ENCODE measurements around the gene MACROD2.

MACROD2 gene

GRCh38 chr20:14765370-14765701, 770.0 kb downstream of the MACROD2 start:
- H3K4me3 ChIP-seq (ENCODE audit: low read depth, low read length): no peak overlapping the region
- TF ChIP-seq, protein P1, sequence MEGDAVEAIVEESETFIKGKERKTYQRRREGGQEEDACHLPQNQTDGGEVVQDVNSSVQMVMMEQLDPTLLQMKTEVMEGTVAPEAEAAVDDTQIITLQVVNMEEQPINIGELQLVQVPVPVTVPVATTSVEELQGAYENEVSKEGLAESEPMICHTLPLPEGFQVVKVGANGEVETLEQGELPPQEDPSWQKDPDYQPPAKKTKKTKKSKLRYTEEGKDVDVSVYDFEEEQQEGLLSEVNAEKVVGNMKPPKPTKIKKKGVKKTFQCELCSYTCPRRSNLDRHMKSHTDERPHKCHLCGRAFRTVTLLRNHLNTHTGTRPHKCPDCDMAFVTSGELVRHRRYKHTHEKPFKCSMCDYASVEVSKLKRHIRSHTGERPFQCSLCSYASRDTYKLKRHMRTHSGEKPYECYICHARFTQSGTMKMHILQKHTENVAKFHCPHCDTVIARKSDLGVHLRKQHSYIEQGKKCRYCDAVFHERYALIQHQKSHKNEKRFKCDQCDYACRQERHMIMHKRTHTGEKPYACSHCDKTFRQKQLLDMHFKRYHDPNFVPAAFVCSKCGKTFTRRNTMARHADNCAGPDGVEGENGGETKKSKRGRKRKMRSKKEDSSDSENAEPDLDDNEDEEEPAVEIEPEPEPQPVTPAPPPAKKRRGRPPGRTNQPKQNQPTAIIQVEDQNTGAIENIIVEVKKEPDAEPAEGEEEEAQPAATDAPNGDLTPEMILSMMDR (IDR thresholded peaks at IDR 0.05; ENCODE audit: borderline replicate concordance, insufficient read depth, low read depth, low read length): no peak

- no peak overlapping the region for H3K4me3 ChIP-seq (ENCODE audit: low read depth, low read length)
- TF ChIP-seq, protein P1 (IDR thresholded peaks at IDR 0.05; ENCODE audit: borderline replicate concordance, insufficient read depth, low read depth, low read length): no peak
Measured at GRCh38 chr20:14773486-14773885, 778.2 kb downstream of the MACROD2 start.

- TF ChIP-seq, protein P1 (IDR thresholded peaks at IDR 0.05; ENCODE audit: borderline replicate concordance, insufficient read depth, low read depth, low read length): no peak
- H3K4me3 ChIP-seq (ENCODE audit: low read depth, low read length): no peak overlapping the region
Measured at GRCh38 chr20:14775778-14776177, 780.5 kb downstream of the MACROD2 start.

- no peak overlapping the region for H3K4me3 ChIP-seq (ENCODE audit: low read depth, low read length)
- TF ChIP-seq, protein P1 (IDR thresholded peaks at IDR 0.05; ENCODE audit: borderline replicate concordance, insufficient read depth, low read depth, low read length): no peak
Measured at GRCh38 chr20:14777591-14777990, 782.3 kb downstream of the MACROD2 start.

DNA sequence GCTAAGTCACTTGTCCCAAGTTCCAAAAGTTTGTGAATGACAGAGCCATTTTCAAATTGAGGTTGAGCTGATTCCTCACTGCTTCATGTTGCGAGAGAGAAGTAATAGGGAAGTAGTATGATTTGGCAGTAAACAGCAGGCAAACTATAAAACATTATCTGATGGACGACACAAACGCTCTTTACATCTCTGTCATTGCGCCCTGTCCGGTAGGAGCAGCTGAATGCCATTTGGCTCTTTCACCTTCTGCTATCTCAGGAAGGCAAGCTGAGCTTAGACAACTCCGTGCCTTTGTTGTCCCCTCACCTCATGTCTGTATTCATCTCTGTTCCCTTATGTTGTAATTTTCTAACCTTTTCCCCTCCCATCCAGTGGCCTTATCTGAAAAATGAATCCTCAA, 782.8 kb downstream of the MACROD2 start:
- TF ChIP-seq, protein P1 (IDR thresholded peaks at IDR 0.05; ENCODE audit: borderline replicate concordance, insufficient read depth, low read depth, low read length): no peak
- no peak overlapping the region for H3K4me3 ChIP-seq (ENCODE audit: low read depth, low read length)

- TF ChIP-seq, protein P1 (IDR thresholded peaks at IDR 0.05; ENCODE audit: borderline replicate concordance, insufficient read depth, low read depth, low read length): no peak
- no peak overlapping the region for H3K4me3 ChIP-seq (ENCODE audit: low read depth, low read length)
Measured at GRCh38 chr20:14778875-14779274, 783.6 kb downstream of the MACROD2 start.

- H3K4me3 ChIP-seq (ENCODE audit: low read depth, low read length): no peak overlapping the region
- TF ChIP-seq, protein P1 (IDR thresholded peaks at IDR 0.05; ENCODE audit: borderline replicate concordance, insufficient read depth, low read depth, low read length): no peak
Measured at GRCh38 chr20:14780508-14780907, 785.2 kb downstream of the MACROD2 start.

Measured in GM12875 (cell line).